GM23248 (cell line): Measurements from ENCODE around the gene PARP16.

Experiments
- EZH2 ChIP-seq: fragments of 200-600 bp; sonication (generic); IDR thresholded peaks from 2 replicates; pipeline ENCODE4 v1.6.1; 2018; ENCODE audit warnings: antibody characterized with exemption, mild to moderate bottlenecking; ENCODE audit not compliant: insufficient read depth, poor library complexity, severe bottlenecking
- EZH2phosphoT487 ChIP-seq: fragments of 200-600 bp; sonication (generic); IDR thresholded peaks from 2 replicates; pipeline ENCODE4 v1.6.1; 2018; ENCODE audit warnings: antibody characterized with exemption, moderate library complexity, mild to moderate bottlenecking, low read depth; ENCODE audit not compliant: insufficient read depth

DNA sequence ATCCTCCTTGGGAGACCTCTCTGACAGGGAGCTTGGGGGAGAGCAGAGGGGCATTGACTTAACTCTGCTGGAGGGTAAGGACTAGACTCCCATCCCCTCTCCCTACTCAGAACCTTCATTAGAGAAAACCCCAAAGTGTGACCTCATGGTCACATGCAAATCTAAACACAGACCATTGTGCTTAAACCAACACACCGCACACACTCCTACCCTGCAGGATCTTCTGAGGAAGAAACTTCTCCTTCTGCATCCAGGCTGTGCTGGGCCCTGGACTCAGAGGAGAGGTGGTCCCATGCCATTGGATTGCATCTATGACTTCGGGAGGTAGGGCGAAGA lies 805 bp upstream of the PARP16 start:
- TF ChIP-seq EZH2 (no peak), EZH2phosphoT487 (no peak)
